GM21423 (cell line): ENCODE results near the gene ARID5B.
"Not testable (repeated sequence)": the region's sequence is repeated elsewhere in the genome, so short reads cannot be mapped to it uniquely, and the experiment has no call there.

Source experiments
- ATAC-seq: cut with Tn5 transposase; IDR thresholded peaks from one replicate; pipeline ENCODE4 v1.9.1; 2021; ENCODE audit warnings: mild to moderate bottlenecking, moderate library complexity; ENCODE audit not compliant: unreplicated experiment

ARID5B gene

DNA sequence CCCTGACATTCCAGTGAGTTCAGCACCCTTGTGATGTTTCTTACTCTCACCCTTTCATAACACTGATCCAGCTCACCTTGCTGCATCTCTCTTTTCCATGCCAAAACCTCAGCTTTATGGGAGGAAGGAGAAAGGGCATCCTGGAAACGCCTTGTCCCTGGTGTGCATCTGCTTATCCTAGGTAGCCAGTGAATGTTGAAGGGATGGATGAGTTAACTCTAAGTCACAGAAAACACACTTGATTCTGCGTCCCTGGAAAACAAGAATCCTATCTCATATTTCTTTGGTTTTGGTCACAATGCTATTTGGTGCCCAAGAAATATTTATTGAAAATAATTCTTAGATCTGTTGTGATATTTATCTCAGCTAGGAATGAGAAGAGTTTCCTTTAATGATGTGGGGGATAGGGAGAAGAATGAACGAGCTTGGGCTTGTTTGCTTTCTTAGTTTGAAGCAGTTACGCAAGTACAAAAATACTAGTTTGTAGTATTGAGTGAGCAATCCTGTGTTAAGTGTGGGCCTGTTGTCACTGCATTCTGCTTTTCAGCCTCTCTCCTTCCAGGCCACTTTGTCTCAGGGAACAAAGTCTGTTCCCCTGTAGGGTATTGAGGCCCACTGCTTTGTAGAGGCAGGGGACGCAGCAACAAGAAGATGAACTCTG, 126.5 kb downstream of the ARID5B start:
- ATAC-seq = no peak

GRCh38 chr10:62028502-62028842, 127.0 kb downstream of the ARID5B start:
- ATAC-seq = not testable (repeated sequence)

- ATAC-seq = no peak
These were observed 127.9 kb downstream of the ARID5B start for GRCh38 chr10:62029401-62029800.

DNA sequence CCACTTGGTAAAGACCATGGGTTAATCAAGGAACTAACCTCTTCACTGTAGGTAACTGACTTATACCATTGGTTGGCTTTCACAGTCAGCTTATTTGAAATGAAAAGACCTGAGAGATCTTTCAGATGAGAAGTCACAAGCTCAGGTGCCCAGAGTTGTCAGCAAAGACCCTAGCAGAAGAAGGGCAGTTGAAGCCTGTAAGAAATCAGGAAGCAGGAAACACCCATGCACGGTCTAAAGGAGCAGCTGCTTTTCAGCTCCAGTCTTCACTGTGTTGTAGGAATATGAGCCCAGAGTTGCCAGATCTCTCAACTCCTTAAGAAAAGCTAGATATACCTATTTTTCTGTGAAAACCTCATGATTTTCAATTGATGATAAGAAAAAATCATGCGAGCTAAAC, 130.0 kb downstream of the ARID5B start:
- ATAC-seq = no peak

DNA sequence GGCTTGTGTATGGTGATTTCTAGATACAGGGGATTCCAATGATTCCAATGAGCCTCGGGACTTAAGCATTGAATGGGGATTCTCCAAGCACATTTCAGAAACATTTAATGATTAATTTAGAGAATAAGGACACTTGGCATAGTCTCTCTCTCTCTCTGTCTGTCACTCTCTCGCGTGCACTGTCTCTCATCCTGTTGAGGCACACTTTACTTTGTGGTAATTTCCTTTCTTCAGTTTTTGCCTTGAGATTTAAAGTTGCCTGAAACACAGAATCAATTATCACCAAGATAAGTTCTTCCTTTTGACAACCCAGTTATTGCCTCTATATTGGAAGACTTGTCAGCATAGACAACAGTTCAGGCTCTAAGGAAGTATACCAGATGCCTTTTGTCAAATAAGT, 131.6 kb downstream of the ARID5B start:
- no peak for ATAC-seq

GRCh38 chr10:62034096-62034640, 132.7 kb downstream of the ARID5B start:
- no peak for ATAC-seq

DNA sequence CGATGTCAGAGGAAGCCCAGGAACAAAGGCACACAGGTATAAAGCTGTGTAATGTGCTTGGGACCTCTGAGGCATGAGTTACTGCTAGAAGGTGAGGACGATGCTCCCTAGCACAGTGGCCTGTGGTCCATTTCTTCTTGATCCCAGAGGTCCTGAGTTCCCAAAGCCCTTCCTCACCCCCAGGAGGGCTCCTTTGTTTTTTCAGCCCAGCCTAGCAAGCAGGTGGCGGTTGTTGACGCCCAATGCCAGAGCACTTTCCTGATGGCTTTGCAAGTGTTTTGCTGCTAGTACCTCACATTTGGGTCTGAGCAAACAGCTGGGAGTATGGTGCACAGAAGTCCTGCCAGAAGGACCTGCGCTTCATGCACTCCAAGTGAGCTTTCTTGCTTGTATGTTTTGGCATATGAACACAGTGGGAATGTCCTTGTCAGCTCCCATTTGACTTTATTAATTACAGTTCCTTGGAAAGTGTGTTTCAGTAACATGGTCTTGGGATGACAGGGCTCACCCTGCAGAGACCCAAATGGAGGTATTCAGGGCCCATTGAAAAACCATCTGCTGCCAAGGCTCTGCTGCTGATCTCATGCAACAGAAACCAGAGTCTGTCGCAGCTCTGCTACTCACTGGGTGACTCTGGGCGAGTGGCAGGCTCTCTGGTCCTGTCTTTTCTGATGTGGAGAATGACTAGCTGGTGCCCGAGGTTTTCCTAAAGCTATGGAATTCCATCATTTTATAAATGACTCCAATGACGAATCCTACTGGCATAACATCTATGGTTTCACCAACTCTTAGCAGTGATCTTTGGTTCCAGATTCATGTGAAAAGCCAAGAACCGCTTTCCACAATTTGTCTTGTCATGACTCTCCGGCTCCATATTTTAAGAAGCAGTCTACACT, 134.9 kb downstream of the ARID5B start:
- no peak for ATAC-seq

DNA sequence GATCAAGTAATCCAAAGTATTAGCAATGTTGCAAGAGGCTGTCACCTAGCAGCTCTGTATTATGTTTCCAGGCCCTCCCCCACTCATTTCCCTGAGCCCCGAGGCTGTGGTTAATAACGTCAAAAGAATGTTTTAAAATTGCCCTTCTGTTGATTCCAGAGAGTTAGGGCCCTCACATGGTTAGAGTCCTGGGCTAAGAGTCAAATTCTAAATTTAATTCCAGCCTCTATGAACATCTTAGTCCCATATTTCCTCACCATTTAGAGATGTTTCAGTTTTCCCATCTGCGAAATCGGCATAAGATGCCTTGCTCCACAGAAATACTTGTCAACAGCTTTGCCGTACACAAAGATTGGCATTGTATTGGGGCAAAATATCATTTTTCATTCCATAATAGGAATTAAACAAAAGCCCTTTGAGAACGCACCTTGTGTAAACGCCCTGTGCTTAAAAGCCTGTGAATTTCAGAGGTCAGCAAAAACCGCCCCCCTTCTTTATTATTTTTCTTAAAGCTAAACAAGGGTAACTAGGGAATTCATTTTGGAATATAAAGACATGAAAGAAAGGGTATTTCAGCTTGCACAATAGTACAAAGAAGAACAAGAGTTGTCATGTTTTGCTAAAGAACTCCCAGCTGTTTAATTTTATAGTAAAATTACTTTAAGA, 135.8 kb downstream of the ARID5B start:
- ATAC-seq = no peak

DNA sequence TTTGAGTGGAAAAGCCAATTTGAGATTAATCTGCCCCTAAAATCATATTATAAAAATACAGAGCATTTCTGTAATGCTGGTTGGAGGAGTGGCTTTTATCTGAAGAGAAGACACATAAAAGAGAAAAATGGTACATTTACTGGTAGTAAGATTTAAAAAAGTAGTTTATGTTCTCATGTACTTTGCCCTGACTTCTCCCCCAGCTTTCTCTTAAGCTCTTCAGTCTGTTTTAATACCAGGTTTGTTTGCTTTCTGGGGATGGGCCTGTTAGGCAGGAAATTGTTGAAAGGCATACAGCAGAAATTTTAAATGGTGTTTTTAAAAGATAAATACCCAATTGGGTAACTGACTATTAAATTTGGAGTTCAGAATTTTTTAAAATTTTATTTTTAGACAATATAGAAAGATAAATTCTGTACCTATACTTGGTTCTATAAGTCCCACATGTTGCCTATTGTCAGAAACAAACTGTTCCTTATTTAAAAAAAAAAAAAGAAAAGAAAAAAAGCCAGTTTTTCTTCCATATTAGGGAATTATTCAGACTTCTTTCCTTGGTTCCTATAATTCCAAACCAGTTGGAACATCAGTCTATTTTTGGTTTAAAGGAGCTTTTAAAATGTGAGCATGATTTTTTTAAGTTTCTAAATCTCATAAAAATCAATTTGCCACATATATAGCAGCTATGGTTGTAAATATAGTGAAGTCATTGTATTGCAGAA, 136.6 kb downstream of the ARID5B start:
- peak; percentile 4 for ATAC-seq

DNA sequence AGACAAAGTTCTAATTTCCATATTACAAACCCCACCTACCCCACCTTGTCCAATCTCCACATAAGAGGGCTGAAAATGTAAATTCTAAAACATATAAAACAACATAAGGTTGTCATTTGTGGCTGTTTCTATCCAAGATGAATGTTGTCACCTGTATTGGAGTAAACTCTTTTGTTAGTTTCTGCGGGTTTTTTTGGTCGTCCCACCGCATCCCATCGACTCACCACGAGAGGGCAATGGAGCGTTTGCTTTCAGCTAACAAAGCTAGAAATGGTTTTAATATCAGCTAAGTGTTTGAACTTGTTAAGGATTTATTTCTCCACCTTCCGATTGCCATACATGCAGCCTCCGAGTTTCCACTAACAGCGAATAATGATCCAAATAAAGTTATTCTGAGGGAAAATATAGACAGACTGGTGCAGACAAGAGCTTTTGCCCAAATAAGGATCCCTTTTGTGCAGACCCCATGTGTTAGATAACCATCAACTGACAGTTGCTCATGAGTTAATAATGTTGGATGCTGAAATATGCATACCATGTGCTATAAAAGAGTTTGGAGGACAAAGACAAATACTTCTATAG, 137.2 kb downstream of the ARID5B start:
- ATAC-seq = peak; percentile 54

- ATAC-seq = no peak
These were observed 138.5 kb downstream of the ARID5B start for GRCh38 chr10:62039954-62040353.

GRCh38 chr10:62040881-62041280, 139.4 kb downstream of the ARID5B start:
- no peak for ATAC-seq

DNA sequence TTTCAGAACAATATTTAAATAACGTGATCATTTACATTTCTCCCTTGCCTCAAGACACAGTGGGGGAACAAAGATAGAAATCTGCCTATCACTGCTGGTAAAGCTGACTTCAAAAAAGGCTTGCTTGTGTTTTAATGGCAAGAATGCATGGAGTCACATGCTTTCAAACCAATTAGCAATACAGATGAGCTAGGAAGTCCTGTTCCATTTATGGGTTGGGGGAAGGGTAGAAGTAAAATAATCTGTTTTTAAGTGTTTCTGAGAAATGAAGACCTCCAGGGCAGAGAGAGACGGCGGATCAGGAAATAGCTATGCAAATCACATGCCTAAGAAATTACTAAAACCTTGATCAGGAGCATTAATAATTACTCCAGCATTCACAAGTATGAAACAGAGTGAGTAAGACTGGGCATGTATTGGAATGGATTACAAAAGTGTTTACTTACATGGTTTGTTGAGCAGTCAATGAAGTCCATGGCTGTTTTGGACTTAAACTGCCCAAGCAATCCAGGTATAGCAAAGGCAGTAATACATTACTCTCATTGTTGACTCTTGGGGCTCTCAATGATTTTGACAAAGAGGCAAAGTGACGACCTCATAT, 142.0 kb downstream of the ARID5B start:
- ATAC-seq = no peak

DNA sequence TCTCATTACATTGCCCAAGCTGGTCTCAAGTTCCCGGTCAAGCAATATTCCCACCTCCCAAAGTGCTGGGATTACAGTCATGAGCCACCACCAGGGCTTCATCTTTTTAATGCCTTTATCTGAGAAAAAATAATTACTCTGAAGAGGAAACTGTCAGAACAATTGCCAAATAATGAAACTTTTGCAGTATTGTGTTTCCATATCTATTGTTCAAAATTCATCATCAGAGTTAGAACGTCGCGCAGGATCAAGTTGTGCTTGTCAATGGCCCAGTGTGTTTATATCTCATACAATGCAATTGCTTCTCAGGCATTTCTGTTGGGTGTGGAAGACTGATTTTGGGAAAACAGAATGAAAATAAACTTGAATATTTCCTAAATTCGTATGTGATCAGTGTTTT, 143.1 kb downstream of the ARID5B start:
- ATAC-seq = no peak

DNA sequence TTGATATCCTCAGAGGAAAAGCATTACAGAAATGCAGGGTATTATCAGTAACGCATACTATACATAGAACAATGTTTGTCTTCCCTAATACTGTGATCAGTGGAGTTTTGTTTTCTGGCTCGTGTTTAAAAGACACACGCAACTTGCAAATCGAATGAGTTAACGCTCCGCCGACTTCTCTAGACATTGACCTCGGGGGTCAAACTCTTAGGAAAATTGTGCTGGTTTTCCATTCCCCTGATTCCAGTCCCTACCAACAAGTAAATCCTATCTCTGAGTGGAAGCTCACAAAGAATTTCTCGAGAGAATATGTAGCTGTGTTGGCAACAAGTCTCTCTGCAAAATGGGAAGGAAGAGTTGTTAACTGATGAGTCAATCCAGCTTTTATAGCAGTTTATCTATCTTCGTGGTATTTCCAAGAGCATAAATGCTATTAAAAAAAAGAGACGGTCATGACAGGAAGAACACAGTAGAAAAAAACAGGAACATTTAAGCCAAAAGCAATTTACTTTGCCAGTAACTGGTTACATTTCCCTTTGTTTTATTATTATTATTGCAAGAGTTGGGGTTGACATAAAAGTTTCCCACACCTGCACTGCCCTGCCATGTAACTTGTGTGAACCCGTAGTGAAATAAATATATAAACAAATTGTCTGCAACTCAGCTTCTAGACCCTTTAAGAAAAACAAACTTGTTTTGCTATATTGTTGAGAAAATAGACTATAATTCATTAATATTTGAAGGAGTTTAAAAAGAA, 144.4 kb downstream of the ARID5B start:
- ATAC-seq = no peak

- peak; percentile 54 for ATAC-seq
These were observed 145.2 kb downstream of the ARID5B start for GRCh38 chr10:62046522-62047227.

GRCh38 chr10:62047228-62047892, 145.9 kb downstream of the ARID5B start:
- ATAC-seq = no peak

GRCh38 chr10:62047960-62048383, 146.5 kb downstream of the ARID5B start:
- no peak for ATAC-seq
